ENCODE measurements around the gene CFAP53. TPM values are rescaled to one million over a fixed set of nuclear protein-coding genes. Genes with fewer than 3 reads are reported as not detected.
"Not testable (repeated sequence)": the region's sequence is repeated elsewhere in the genome, so short reads cannot be mapped to it uniquely, and the experiment has no call there.

The CFAP53 gene
- total and polyA plus RNA-seq, 8 donors: 0.20 to 6.3 (median 3.5) TPM

GRCh38 chr18:50232419-50232818 lies 33.9 kb downstream of the CFAP53 start:
- H3K27me3 ChIP-seq: no peaks in the 10 kb centered on the region

GRCh38 chr18:50231621-50232020 lies 34.7 kb downstream of the CFAP53 start:
- Histone ChIP-seq H3K9me3 (no peaks in the 10 kb centered on the region), H3K4me3 (no peak overlapping the region), H3K36me3 (no peaks in the 10 kb centered on the region), H3K4me1 (no peaks in the 10 kb centered on the region), H3K27me3 (no peaks in the 10 kb centered on the region), H3K27ac (no peak overlapping the region)
- intact Hi-C loops (cut with DNase I): no loop called here
- no peak for DNase-seq
- no peak for ATAC-seq
- no peak for TF ChIP-seq CTCF (IDR thresholded peaks at IDR 0.05)

More at GRCh38 chr18:50232419-50232818, 33.9 kb downstream of the CFAP53 start:
- H3K4me3 ChIP-seq: no peak overlapping the region
- no peaks in the 10 kb centered on the region for H3K36me3 ChIP-seq
- no peaks in the 10 kb centered on the region for H3K9me3 ChIP-seq
- ATAC-seq: no peak
- no peak overlapping the region for H3K27ac ChIP-seq
- DNase-seq: no peak
- TF ChIP-seq CTCF (IDR thresholded peaks at IDR 0.05): no peak
- H3K4me1 ChIP-seq: no peaks in the 10 kb centered on the region
- intact Hi-C loops (cut with DNase I): no loop called here

GRCh38 chr18:50220249-50220648 lies 46.0 kb downstream of the CFAP53 start:
- not testable (repeated sequence) for ATAC-seq, H3K4me1 ChIP-seq, H3K36me3 ChIP-seq, DNase-seq, H3K4me3 ChIP-seq, H3K27ac ChIP-seq
- peaks cover 0 to 17% of the 10 kb centered on the region in 2 donors for H3K9me3 ChIP-seq
- intact Hi-C loops (cut with DNase I): loop anchor here in 1 of 2 donors (10.0 kb wide), 1 partner anchor 135 kb away; no protein-coding TSS in a partner anchor
- H3K27me3 ChIP-seq: peaks cover 0 to 20% of the 10 kb centered on the region in 2 donors

GRCh38 chr18:50218432-50219197 lies 47.7 kb downstream of the CFAP53 start:
- Histone ChIP-seq H3K27ac (no peak overlapping the region), H3K4me3 (no peak overlapping the region), H3K36me3 (no peaks in the 10 kb centered on the region), H3K4me1 (no peaks in the 10 kb centered on the region), H3K9me3 (peaks cover 0 to 17% of the 10 kb centered on the region in 2 donors), H3K27me3 (peaks cover 0 to 20% of the 10 kb centered on the region in 2 donors)
- intact Hi-C loops (cut with DNase I): no loop called here
- DNase-seq (no peak), ATAC-seq (peak; percentile 79)
- TF ChIP-seq CTCF (IDR thresholded peaks at IDR 0.05): peak in 1 of 2 donors; percentile 22

- Histone ChIP-seq H3K4me3 (no peak overlapping the region), H3K9me3 (no peaks in the 10 kb centered on the region), H3K4me1 (no peaks in the 10 kb centered on the region), H3K27me3 (peaks cover 0 to 25% of the 10 kb centered on the region in 2 donors), H3K27ac (no peak overlapping the region), H3K36me3 (no peaks in the 10 kb centered on the region)
- ATAC-seq (no peak), DNase-seq (no peak)
- TF ChIP-seq CTCF (IDR thresholded peaks at IDR 0.05): no peak
- intact Hi-C loops (cut with DNase I): no loop called here
Observed at GRCh38 chr18:50209311-50209710, 57.0 kb downstream of the CFAP53 start.
